Fibroblast of pulmonary artery (primary cell): Measurements from ENCODE around the gene ZPR1.

Experiments used
- DNase-seq: peaks from one replicate; pipeline ENCODE4 v3.0.0-alpha.2; 2010; ENCODE audit warnings: low read depth
- H3K4me3 ChIP-seq: replicated peaks from 2 replicates; pipeline ENCODE4 v1.5.1; 2011; ENCODE audit warnings: low read depth, mild to moderate bottlenecking, control low read depth, low read length, moderate library complexity
- CTCF ChIP-seq: IDR thresholded peaks from 2 replicates; pipeline ENCODE4 v1.5.1; 2011; ENCODE audit warnings: mild to moderate bottlenecking, control low read depth, low read length, inconsistent platforms; ENCODE audit errors: missing control alignments

Gene ZPR1

GRCh38 chr11:116786966-116787365 is 857 bp downstream of the ZPR1 start:
- TF ChIP-seq CTCF: no peak
- peak overlapping the region; percentile 72 for H3K4me3 ChIP-seq
- no peak for DNase-seq

- H3K4me3 ChIP-seq: no peak overlapping the region
- TF ChIP-seq CTCF: no peak
- DNase-seq: no peak
These were observed 1.5 kb downstream of the ZPR1 start for GRCh38 chr11:116786326-116786725.

GRCh38 chr11:116782728-116783127 is 5.1 kb downstream of the ZPR1 start:
- H3K4me3 ChIP-seq: no peak overlapping the region
- TF ChIP-seq CTCF: no peak
- peak; percentile 64 for DNase-seq

GRCh38 chr11:116778556-116778955 is 9.3 kb downstream of the ZPR1 start:
- TF ChIP-seq CTCF: no peak
- H3K4me3 ChIP-seq: no peak overlapping the region
- DNase-seq: peak; percentile 41

- DNase-seq: no peak
- H3K4me3 ChIP-seq: no peak overlapping the region
- no peak for TF ChIP-seq CTCF
These were observed 10.8 kb downstream of the ZPR1 start for GRCh38 chr11:116777056-116777455.

- no peak for TF ChIP-seq CTCF
- no peak for DNase-seq
- H3K4me3 ChIP-seq: no peak overlapping the region
These were observed 11.3 kb downstream of the ZPR1 start for GRCh38 chr11:116776522-116776984.

GRCh38 chr11:116775975-116776374 is 11.8 kb downstream of the ZPR1 start:
- TF ChIP-seq CTCF: no peak
- no peak overlapping the region for H3K4me3 ChIP-seq
- no peak for DNase-seq
